PC-9 (cell line): ENCODE results near the gene VSIG10. TPM values are rescaled to one million over a fixed set of nuclear protein-coding genes. Genes with fewer than 3 reads are reported as not detected.

Source experiments
- Bru-seq: library from RNA; stranded (reverse); fragments of 400-500 nt; gene quantifications from one replicate; lab custom pipeline; 2021; lab: Mats Ljungman, UMichigan
- BruChase-seq, 2 experiments: library from RNA; stranded (reverse); fragments of 400-500 nt; gene quantifications; one replicate each; lab custom pipeline; 2021; lab: Mats Ljungman, UMichigan
- BruUV-seq: library from RNA; stranded (reverse); fragments of 400-500 nt; replicated peaks from 2 replicates; lab custom pipeline; 2021; lab: Mats Ljungman, UMichigan
- CTCF ChIA-PET: fragments of 300-600 bp; sonication (Branson Sonifier 250); formaldehyde crosslinking; loops from one replicate; lab custom pipeline; 2022; ENCODE audit warnings: antibody characterized with exemption; lab: Charles Lee
- POLR2A ChIA-PET: fragments of 300-600 bp; sonication (Branson Sonifier 250); formaldehyde crosslinking; loops from one replicate; lab custom pipeline; 2022; ENCODE audit warnings: antibody characterized with exemption; ENCODE audit not compliant: unreplicated experiment; lab: Charles Lee
- DNase-seq, 2 experiments: peaks; one replicate each; pipeline versions ENCODE4 v3.0.0 to v3.0.0-alpha.2; 2015 to 2022; ENCODE audit warnings: mixed read lengths in 1 of 2
- H2AFZ ChIP-seq: fragments of 200-600 bp; sonication (generic); 2 replicates; pipeline ENCODE4 v1.8.1; 2017; ENCODE audit warnings: antibody characterized with exemption
- H3F3A ChIP-seq: fragments of 200-600 bp; sonication (generic); 2 replicates; pipeline ENCODE4 v1.8.1; 2017; ENCODE audit warnings: antibody characterized with exemption, mild to moderate bottlenecking, low read depth; ENCODE audit not compliant: insufficient read depth
- H3K27ac ChIP-seq: fragments of 200-600 bp; sonication (generic); 2 replicates; pipeline ENCODE4 v1.6.1; 2016; ENCODE audit warnings: mixed run types
- H3K27me3 ChIP-seq: fragments of 200-600 bp; sonication (generic); 2 replicates; pipeline ENCODE4 v1.6.1; 2016; ENCODE audit warnings: low read depth, mixed run types; ENCODE audit not compliant: insufficient read depth
- H3K36me3 ChIP-seq: fragments of 200-600 bp; sonication (generic); 2 replicates; pipeline ENCODE4 v1.6.1; 2016; ENCODE audit warnings: low read depth, mixed run types
- H3K4me1 ChIP-seq: fragments of 200-600 bp; sonication (generic); replicated peaks from 2 replicates; pipeline ENCODE4 v1.6.1; 2016; ENCODE audit warnings: mixed run types; ENCODE audit not compliant: insufficient read depth
- H3K4me2 ChIP-seq: fragments of 200-600 bp; sonication (generic); 2 replicates; pipeline ENCODE4 v1.6.1; 2017; ENCODE audit warnings: mixed run types
- H3K4me3 ChIP-seq: fragments of 200-600 bp; sonication (generic); 2 replicates; pipeline ENCODE4 v1.6.1; 2016; ENCODE audit warnings: mixed run types
- H3K79me2 ChIP-seq: fragments of 200-600 bp; sonication (generic); 2 replicates; pipeline ENCODE4 v1.6.1; 2017; ENCODE audit warnings: low read depth, mixed run types
- H3K9me2 ChIP-seq: fragments of 200-600 bp; sonication (generic); 2 replicates; pipeline ENCODE4 v1.8.1; 2017; ENCODE audit warnings: mild to moderate bottlenecking; ENCODE audit not compliant: insufficient read depth
- H3K9me3 ChIP-seq: fragments of 200-600 bp; sonication (generic); 2 replicates; pipeline ENCODE4 v1.8.1; 2016; ENCODE audit warnings: low read depth; ENCODE audit not compliant: insufficient read depth
- H4K20me1 ChIP-seq: fragments of 200-600 bp; sonication (generic); 2 replicates; pipeline ENCODE4 v1.8.1; 2017; ENCODE audit not compliant: insufficient read depth
- EZH2 ChIP-seq: fragments of 200-600 bp; sonication (generic); IDR thresholded peaks from 2 replicates; pipeline ENCODE4 v1.8.0; 2017; ENCODE audit warnings: antibody characterized with exemption, low read depth
- intact Hi-C: fragments of 100-400 bp; cut with micrococcal nuclease; formaldehyde crosslinking; loops from one replicate; pipeline ENCODE4 v1.10.0; 2022; ENCODE audit not compliant: unreplicated experiment
- long read RNA-seq: library from polyadenylated mRNA; stranded (forward); transcript quantifications from one replicate; pipeline ENCODE4 v2.0.0, GENCODE V29; 2022
- total RNA-seq: library from RNA; stranded (reverse); gene quantifications from 2 replicates; pipeline ENCODE4 v1.2.3, GENCODE V29; 2021
- TF ChIP-seq, protein P1 (sequence below): fragments of 200-600 bp; sonication (generic); conservative IDR thresholded peaks from 2 replicates; pipeline ENCODE4 v1.6.1; 2017; ENCODE audit warnings: mixed run types, antibody characterized with exemption, mild to moderate bottlenecking, moderate library complexity

VSIG10 gene, protein sequence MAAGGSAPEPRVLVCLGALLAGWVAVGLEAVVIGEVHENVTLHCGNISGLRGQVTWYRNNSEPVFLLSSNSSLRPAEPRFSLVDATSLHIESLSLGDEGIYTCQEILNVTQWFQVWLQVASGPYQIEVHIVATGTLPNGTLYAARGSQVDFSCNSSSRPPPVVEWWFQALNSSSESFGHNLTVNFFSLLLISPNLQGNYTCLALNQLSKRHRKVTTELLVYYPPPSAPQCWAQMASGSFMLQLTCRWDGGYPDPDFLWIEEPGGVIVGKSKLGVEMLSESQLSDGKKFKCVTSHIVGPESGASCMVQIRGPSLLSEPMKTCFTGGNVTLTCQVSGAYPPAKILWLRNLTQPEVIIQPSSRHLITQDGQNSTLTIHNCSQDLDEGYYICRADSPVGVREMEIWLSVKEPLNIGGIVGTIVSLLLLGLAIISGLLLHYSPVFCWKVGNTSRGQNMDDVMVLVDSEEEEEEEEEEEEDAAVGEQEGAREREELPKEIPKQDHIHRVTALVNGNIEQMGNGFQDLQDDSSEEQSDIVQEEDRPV
- total RNA-seq (45.7 and 49.1 TPM in 2 replicates), Bru-seq, nascent RNA (percentile 58 among the genes with signal in this experiment), BruChase-seq, experiment 1, labeled RNA remaining after a 2-hour chase (percentile 60 among the genes with signal in this experiment), BruChase-seq, experiment 2, labeled RNA remaining after a 6-hour chase (percentile 77 among the genes with signal in this experiment)
- long read RNA-seq, transcript VSIG10-209 (2 exons, 730 nt) = major isoform, 8 of 27 reads
- long read RNA-seq, partial matches to known transcripts = 1 of 27 reads
- long read RNA-seq, other reads (novel, unspliced or antisense) = 16 of 27 reads

- H3K4me2 ChIP-seq = peak within 1 kb of the TSS; percentile 91
- no peaks in the 10 kb centered on the region for H3K9me3 ChIP-seq
- CTCF ChIA-PET = interaction anchor here (0.6 kb wide), 1 partner anchor 199 kb away, joined by 7 read pairs; no protein-coding TSS in a partner anchor
- 0 out of 2 replicates have a peak within 1 kb of the TSS, but pooled peaks have one; percentile 2 for H3K27ac ChIP-seq
- no TSS peak for BruUV-seq
- H3K27me3 ChIP-seq = no peaks in the 10 kb centered on the region
- intact Hi-C loops = loop anchor here (1.0 to 2.0 kb wide), 2 partner anchors 41 to 51 kb away; no protein-coding TSS in a partner anchor
- no peaks in the 10 kb centered on the region for H3K9me2 ChIP-seq
- H3F3A ChIP-seq = peaks cover 18% of the 10 kb centered on the region; the same call in 1 of the 2 replicates
- DNase-seq = peak; percentile 49 to 82
- peaks cover 18% of the 10 kb centered on the region for H3K4me1 ChIP-seq
- H4K20me1 ChIP-seq = no peaks in the 10 kb centered on the region
- H3K36me3 ChIP-seq = no peaks in the 10 kb centered on the region
- peak within 1 kb of the TSS; percentile 84 for H2AFZ ChIP-seq
- TF ChIP-seq EZH2 = no peak
- TF ChIP-seq, protein P1, sequence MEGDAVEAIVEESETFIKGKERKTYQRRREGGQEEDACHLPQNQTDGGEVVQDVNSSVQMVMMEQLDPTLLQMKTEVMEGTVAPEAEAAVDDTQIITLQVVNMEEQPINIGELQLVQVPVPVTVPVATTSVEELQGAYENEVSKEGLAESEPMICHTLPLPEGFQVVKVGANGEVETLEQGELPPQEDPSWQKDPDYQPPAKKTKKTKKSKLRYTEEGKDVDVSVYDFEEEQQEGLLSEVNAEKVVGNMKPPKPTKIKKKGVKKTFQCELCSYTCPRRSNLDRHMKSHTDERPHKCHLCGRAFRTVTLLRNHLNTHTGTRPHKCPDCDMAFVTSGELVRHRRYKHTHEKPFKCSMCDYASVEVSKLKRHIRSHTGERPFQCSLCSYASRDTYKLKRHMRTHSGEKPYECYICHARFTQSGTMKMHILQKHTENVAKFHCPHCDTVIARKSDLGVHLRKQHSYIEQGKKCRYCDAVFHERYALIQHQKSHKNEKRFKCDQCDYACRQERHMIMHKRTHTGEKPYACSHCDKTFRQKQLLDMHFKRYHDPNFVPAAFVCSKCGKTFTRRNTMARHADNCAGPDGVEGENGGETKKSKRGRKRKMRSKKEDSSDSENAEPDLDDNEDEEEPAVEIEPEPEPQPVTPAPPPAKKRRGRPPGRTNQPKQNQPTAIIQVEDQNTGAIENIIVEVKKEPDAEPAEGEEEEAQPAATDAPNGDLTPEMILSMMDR = no peak
- POLR2A ChIA-PET = interaction anchor here (0.6 kb wide), 2 partner anchors 42 to 114 kb away, joined by 3 read pairs; no protein-coding TSS in a partner anchor
- H3K4me3 ChIP-seq = peak within 1 kb of the TSS; percentile 81
- 0 out of 2 replicates have a peak, but pooled peaks cover 5% of the 10 kb centered on the region for H3K79me2 ChIP-seq
Measured at GRCh38 chr12:118103601-118104382, at the start of gene VSIG10. Gene VSIG10, minus strand, starts transcription at chr12:118104011. Its CDS starts 340 bp downstream, at chr12:118103671.

GRCh38 chr12:118151755-118152154, 47.9 kb upstream of the VSIG10 start:
- no peaks in the 10 kb centered on the region for H3F3A ChIP-seq
- no peaks in the 10 kb centered on the region for H3K9me2 ChIP-seq
- POLR2A ChIA-PET = no interaction called here
- H3K27ac ChIP-seq = no peak overlapping the region
- H3K4me2 ChIP-seq = no peak overlapping the region
- H4K20me1 ChIP-seq = peaks cover 4% of the 10 kb centered on the region; the same call in 1 of the 2 replicates
- DNase-seq = no peak
- TF ChIP-seq EZH2 = no peak
- TF ChIP-seq, protein P1 = no peak
- H3K36me3 ChIP-seq = no peaks in the 10 kb centered on the region
- intact Hi-C loops = no loop called here
- no peaks in the 10 kb centered on the region for H3K9me3 ChIP-seq
- H2AFZ ChIP-seq = no peak overlapping the region
- H3K4me3 ChIP-seq = no peak overlapping the region
- H3K27me3 ChIP-seq = no peaks in the 10 kb centered on the region
- CTCF ChIA-PET = no interaction called here
- no peaks in the 10 kb centered on the region for H3K4me1 ChIP-seq
- no TSS peak for BruUV-seq
- H3K79me2 ChIP-seq = no peaks in the 10 kb centered on the region
